K562 (cell line): Measurements from ENCODE around the gene WFIKKN1. TPM values are rescaled to one million over a fixed set of nuclear protein-coding genes. Genes with fewer than 3 reads are reported as not detected.

Experiments
- CTBP1 ChIP-seq: fragments of 450-650 bp; IDR thresholded peaks from 2 replicates; pipeline ENCODE4 v1.6.1; 2016; ENCODE audit warnings: borderline replicate concordance
- CXXC5 ChIP-seq: fragments of 250-450 bp; sonication (Bioruptor Pico); IDR thresholded peaks from 2 replicates; pipeline ENCODE4 v1.8.0; 2022; ENCODE audit warnings: inconsistent platforms, mild to moderate bottlenecking, moderate library complexity
- GMEB1 ChIP-seq: fragments of 250-450 bp; sonication (Bioruptor Pico); IDR thresholded peaks from 2 replicates; pipeline ENCODE4 v1.4.0; 2020; ENCODE audit warnings: mild to moderate bottlenecking
- HLTF ChIP-seq: fragments of 450-650 bp; IDR thresholded peaks from 2 replicates; pipeline ENCODE4 v1.6.1; 2016
- HNRNPLL ChIP-seq: fragments of 200-400 bp; formaldehyde crosslinking; IDR thresholded peaks from 2 replicates; pipeline ENCODE4 v1.6.1; 2017; ENCODE audit warnings: low read length, low read depth, mild to moderate bottlenecking; ENCODE audit not compliant: poor library complexity, severe bottlenecking
- HOXB6 ChIP-seq: fragments of 250-450 bp; sonication (Bioruptor Pico); IDR thresholded peaks from 2 replicates; pipeline ENCODE4 v1.5.1; 2022; ENCODE audit warnings: mild to moderate bottlenecking, borderline replicate concordance
- KDM4B ChIP-seq, 2 experiments: fragments of 450-650 bp in 1 of 2; sonication (generic) in 1 of 2; IDR thresholded peaks; 2 replicates each; pipeline ENCODE4 v1.6.1; 2016 to 2017; ENCODE audit warnings: borderline replicate concordance in 2 of 2, antibody characterized with exemption in 1 of 2, low read depth in 1 of 2, mild to moderate bottlenecking in 1 of 2
- KLF10 ChIP-seq: fragments of 250-450 bp; sonication (Bioruptor Pico); IDR thresholded peaks from 2 replicates; pipeline ENCODE4 v1.6.1; 2021; ENCODE audit warnings: matching md5 sums
- MBD2 ChIP-seq: sonication (generic); IDR thresholded peaks from 2 replicates; pipeline ENCODE4 v1.6.1; 2016; ENCODE audit warnings: low read depth, borderline replicate concordance
- PRPF4 ChIP-seq: fragments of 200-400 bp; formaldehyde crosslinking; IDR thresholded peaks from one replicate; pipeline ENCODE4 v1.6.1; 2017; ENCODE audit warnings: low read length, low read depth, mild to moderate bottlenecking; ENCODE audit not compliant: insufficient read depth, poor library complexity, severe bottlenecking
- SIX5 ChIP-seq, 2 experiments: IDR thresholded peaks; 2 replicates each; pipeline ENCODE4 v1.6.1; 2011; ENCODE audit warnings: low read length in 2 of 2, borderline replicate concordance in 1 of 2, low read depth in 1 of 2, mild to moderate bottlenecking in 1 of 2, moderate library complexity in 1 of 2; ENCODE audit not compliant: insufficient read depth in 1 of 2
- SMARCA5 ChIP-seq: fragments of 450-650 bp; IDR thresholded peaks from 2 replicates; pipeline ENCODE4 v1.6.1; 2016
- STAT5A ChIP-seq: IDR thresholded peaks from 2 replicates; pipeline ENCODE4 v1.6.1; 2012; ENCODE audit warnings: low read length, inconsistent platforms, borderline replicate concordance
- TRIM28 ChIP-seq: fragments of 450-650 bp; IDR thresholded peaks from 2 replicates; pipeline ENCODE4 v1.6.1; 2017
- U2AF1 ChIP-seq: fragments of 200-400 bp; formaldehyde crosslinking; optimal IDR thresholded peaks from 2 replicates; pipeline ENCODE3; 2017; ENCODE audit warnings: mild to moderate bottlenecking, low read depth, low read length, moderate library complexity
- ZEB2 ChIP-seq: fragments of 450-650 bp; IDR thresholded peaks from 2 replicates; pipeline ENCODE4 v1.6.1; 2016
- polyA plus RNA-seq, 8 experiments: library from polyadenylated mRNA; depleted of rRNA in 4 of 8; stranded (reverse) in 5 of 8; unstranded in 3 of 8; fragments of >200 nt; fragmentation: Nextera tagmentation in 2 of 8; fragmentation: Illumina TruSeq in 1 of 8; extraction: Ambion mirVana in 2 of 8; extraction: Trizol in 1 of 8; gene quantifications; 2 replicates each; pipeline versions ENCODE4 v1.2.1 to v1.2.3, GENCODE V29; 2011 to 2014; ENCODE audit warnings: inconsistent platforms in 1 of 8, missing spikeins in 1 of 8
- total RNA-seq, 7 experiments: library from RNA; depleted of rRNA in 6 of 7; stranded (reverse); fragments of >200 nt in 6 of 7; fragmentation: Illumina TruSeq in 2 of 7; extraction: Trizol in 2 of 7; gene quantifications; 2 replicates each; pipeline versions ENCODE4 v1.2.1 to v1.2.3, GENCODE V29; 2011 to 2021; ENCODE audit warnings: low replicate concordance in 1 of 7
- TF ChIP-seq, protein P1 (sequence below): fragments of 450-650 bp; IDR thresholded peaks from 2 replicates; pipeline ENCODE4 v1.6.1; 2014; ENCODE audit warnings: low read depth, mild to moderate bottlenecking, moderate library complexity, borderline replicate concordance
- TF ChIP-seq, protein P2 (sequence below): sonication (generic); formaldehyde crosslinking; IDR thresholded peaks from 2 replicates; pipeline ENCODE4 v1.8.0; 2022; ENCODE audit warnings: mild to moderate bottlenecking, missing genetic modification reagents
- TF ChIP-seq, protein P3 (sequence below): fragments of 450-650 bp; IDR thresholded peaks from 2 replicates; pipeline ENCODE4 v1.6.1; 2018; ENCODE audit not compliant: partially characterized antibody

WFIKKN1 gene
- total and polyA plus RNA-seq, 9 of the 15 experiments (the other 6 are each of a cell fraction or from before 2014, with no cell fraction given), result 0.14 to 1.1 (median 0.50) TPM; not detected in 4

DNA sequence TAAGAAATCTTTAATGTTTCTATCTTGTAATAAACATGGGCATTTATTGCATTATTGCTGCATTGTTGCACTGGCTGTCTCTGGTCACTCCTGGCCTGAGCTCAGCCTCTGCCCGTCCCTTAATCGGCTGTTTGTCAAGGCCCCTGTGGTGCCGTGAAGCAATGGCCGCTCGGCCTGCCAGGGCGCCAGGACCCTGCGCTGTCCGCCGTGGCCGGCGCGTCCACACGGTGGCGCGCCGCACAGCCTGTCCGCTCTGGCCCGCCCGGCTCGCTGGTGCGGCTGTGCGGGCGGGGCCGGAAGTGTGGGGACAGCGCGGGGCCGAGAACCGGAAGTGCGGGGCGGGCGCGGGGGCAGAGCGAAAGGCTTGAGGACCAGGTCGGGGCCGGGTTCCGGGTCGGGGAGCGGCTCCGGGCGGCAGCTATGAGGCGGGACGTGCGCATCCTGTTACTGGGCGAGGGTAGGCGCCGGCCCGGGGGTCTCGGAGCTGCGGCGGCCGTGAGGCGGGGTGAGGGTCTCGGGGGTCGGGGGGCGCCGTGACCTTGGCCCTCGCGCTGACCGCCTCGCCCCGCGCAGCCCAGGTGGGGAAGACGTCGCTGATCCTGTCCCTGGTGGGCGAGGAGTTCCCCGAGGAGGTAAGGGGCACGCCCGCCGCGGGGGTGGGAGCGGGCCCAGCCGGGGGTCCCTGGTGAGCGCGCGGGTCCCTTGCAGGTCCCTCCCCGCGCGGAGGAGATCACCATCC, 37.2 kb downstream of the WFIKKN1 start, which contains the start of gene RHOT2 (continued):
- TF ChIP-seq U2AF1, result no peak
- TF ChIP-seq, protein P1, sequence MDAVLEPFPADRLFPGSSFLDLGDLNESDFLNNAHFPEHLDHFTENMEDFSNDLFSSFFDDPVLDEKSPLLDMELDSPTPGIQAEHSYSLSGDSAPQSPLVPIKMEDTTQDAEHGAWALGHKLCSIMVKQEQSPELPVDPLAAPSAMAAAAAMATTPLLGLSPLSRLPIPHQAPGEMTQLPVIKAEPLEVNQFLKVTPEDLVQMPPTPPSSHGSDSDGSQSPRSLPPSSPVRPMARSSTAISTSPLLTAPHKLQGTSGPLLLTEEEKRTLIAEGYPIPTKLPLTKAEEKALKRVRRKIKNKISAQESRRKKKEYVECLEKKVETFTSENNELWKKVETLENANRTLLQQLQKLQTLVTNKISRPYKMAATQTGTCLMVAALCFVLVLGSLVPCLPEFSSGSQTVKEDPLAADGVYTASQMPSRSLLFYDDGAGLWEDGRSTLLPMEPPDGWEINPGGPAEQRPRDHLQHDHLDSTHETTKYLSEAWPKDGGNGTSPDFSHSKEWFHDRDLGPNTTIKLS, result peak; percentile 92; the same call in 1 of the 2 replicates
- peak; percentile 68; the same call in 1 of the 2 replicates for TF ChIP-seq MBD2
- TF ChIP-seq HOXB6, result no peak
- peak in 1 of 2 experiments; percentile 97; a peak in 2 of 4 replicates for TF ChIP-seq KDM4B (IDR thresholded peaks at IDR 0.05; ENCODE audit: borderline replicate concordance in 2 of 2, low read depth in 1 of 2)
- no peak; the same call in 1 of the 2 replicates for TF ChIP-seq STAT5A
- no peak for TF ChIP-seq HLTF
- peak; percentile 89 for TF ChIP-seq CXXC5 (CRISPR knock-in tag)
- TF ChIP-seq, protein P2, sequence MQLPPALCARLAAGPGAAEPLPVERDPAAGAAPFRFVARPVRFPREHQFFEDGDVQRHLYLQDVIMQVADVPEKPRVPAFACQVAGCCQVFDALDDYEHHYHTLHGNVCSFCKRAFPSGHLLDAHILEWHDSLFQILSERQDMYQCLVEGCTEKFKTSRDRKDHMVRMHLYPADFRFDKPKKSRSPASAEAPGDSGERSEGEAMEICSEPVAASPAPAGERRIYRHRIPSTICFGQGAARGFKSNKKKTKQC (CRISPR knock-in tag), result no peak
- TF ChIP-seq HNRNPLL, result no peak
- no peak for TF ChIP-seq TRIM28
- TF ChIP-seq, protein P3, sequence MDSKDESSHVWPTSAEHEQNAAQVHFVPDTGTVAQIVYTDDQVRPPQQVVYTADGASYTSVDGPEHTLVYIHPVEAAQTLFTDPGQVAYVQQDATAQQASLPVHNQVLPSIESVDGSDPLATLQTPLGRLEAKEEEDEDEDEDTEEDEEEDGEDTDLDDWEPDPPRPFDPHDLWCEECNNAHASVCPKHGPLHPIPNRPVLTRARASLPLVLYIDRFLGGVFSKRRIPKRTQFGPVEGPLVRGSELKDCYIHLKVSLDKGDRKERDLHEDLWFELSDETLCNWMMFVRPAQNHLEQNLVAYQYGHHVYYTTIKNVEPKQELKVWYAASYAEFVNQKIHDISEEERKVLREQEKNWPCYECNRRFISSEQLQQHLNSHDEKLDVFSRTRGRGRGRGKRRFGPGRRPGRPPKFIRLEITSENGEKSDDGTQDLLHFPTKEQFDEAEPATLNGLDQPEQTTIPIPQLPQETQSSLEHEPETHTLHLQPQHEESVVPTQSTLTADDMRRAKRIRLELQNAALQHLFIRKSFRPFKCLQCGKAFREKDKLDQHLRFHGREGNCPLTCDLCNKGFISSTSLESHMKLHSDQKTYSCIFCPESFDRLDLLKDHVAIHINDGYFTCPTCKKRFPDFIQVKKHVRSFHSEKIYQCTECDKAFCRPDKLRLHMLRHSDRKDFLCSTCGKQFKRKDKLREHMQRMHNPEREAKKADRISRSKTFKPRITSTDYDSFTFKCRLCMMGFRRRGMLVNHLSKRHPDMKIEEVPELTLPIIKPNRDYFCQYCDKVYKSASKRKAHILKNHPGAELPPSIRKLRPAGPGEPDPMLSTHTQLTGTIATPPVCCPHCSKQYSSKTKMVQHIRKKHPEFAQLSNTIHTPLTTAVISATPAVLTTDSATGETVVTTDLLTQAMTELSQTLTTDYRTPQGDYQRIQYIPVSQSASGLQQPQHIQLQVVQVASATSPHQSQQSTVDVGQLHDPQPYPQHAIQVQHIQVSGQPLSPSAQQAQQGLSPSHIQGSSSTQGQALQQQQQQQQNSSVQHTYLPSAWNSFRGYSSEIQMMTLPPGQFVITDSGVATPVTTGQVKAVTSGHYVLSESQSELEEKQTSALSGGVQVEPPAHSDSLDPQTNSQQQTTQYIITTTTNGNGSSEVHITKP, result no peak
- TF ChIP-seq KLF10, result no peak
- peak; percentile 92 for TF ChIP-seq CTBP1
- peak; percentile 78 for TF ChIP-seq GMEB1 (CRISPR knock-in tag)
- no peak for TF ChIP-seq SMARCA5
- peak; percentile 16 to 33; a peak in 1 of 4 replicates for TF ChIP-seq SIX5 (IDR thresholded peaks at IDR 0.05; ENCODE audit: borderline replicate concordance in 1 of 2, insufficient read depth in 1 of 2, low read depth in 1 of 2, low read length in 2 of 2)
- no peak for TF ChIP-seq PRPF4
- no peak for TF ChIP-seq ZEB2
